Activated T-helper 9 cell treated with anti-CD3 and anti-CD28 coated beads, Interleukin-2, amount 50 U/mL, for 16 hours (primary cell): ENCODE results near the gene ATP2B2.
"Not testable (repeated sequence)": the region's sequence is repeated elsewhere in the genome, so short reads cannot be mapped to it uniquely, and the experiment has no call there.

Source experiments
- DNase-seq: peaks from one replicate; pipeline ENCODE4 v3.0.0-alpha.2; 2020; ENCODE audit warnings: low read depth

Gene ATP2B2

GRCh38 chr3:10399634-10400033, 105.8 kb downstream of the ATP2B2 start:
- no peak for DNase-seq

GRCh38 chr3:10398341-10398740, 107.0 kb downstream of the ATP2B2 start:
- no peak for DNase-seq

- no peak for DNase-seq
Observed at GRCh38 chr3:10397879-10398278, 107.5 kb downstream of the ATP2B2 start.

GRCh38 chr3:10396931-10397330, 108.5 kb downstream of the ATP2B2 start:
- DNase-seq: no peak

- DNase-seq: no peak
Observed at GRCh38 chr3:10396083-10396482, 109.3 kb downstream of the ATP2B2 start.

GRCh38 chr3:10395671-10396070, 109.7 kb downstream of the ATP2B2 start:
- no peak for DNase-seq

- DNase-seq: no peak
Observed at GRCh38 chr3:10395196-10395595, 110.2 kb downstream of the ATP2B2 start.

- DNase-seq: no peak
Observed at GRCh38 chr3:10394491-10395025, 110.8 kb downstream of the ATP2B2 start.

- no peak for DNase-seq
Observed at GRCh38 chr3:10393514-10393913, 111.9 kb downstream of the ATP2B2 start.

GRCh38 chr3:10392906-10393461, 112.4 kb downstream of the ATP2B2 start:
- no peak for DNase-seq

- DNase-seq: no peak
Observed at GRCh38 chr3:10392244-10392643, 113.1 kb downstream of the ATP2B2 start.

GRCh38 chr3:10391391-10391790, 114.0 kb downstream of the ATP2B2 start:
- DNase-seq: no peak

GRCh38 chr3:10390641-10391373, 114.6 kb downstream of the ATP2B2 start:
- DNase-seq: no peak

GRCh38 chr3:10389995-10390394, 115.4 kb downstream of the ATP2B2 start:
- DNase-seq: no peak

GRCh38 chr3:10389339-10389738, 116.0 kb downstream of the ATP2B2 start:
- no peak for DNase-seq

GRCh38 chr3:10387881-10388609, 117.3 kb downstream of the ATP2B2 start:
- DNase-seq: no peak

GRCh38 chr3:10386121-10386520, 119.3 kb downstream of the ATP2B2 start:
- DNase-seq: no peak

- no peak for DNase-seq
Observed at GRCh38 chr3:10384541-10385360, 120.6 kb downstream of the ATP2B2 start.

- no peak for DNase-seq
Observed at GRCh38 chr3:10383850-10384248, 121.5 kb downstream of the ATP2B2 start.

GRCh38 chr3:10382892-10383849, 122.2 kb downstream of the ATP2B2 start:
- no peak for DNase-seq

GRCh38 chr3:10382445-10382844, 122.9 kb downstream of the ATP2B2 start:
- DNase-seq: not testable (repeated sequence)
